Nephron progenitor cell (in vitro differentiated cells): ENCODE measurements around the gene ADAM12.
A peak's percentile ranks its signal among the peaks of the same experiment; 100 is the strongest.

Source experiments
- DNase-seq: peaks from one replicate; pipeline ENCODE4 v3.0.0; 2021
- H3K27ac Mint-ChIP-seq: 2 replicates; pipeline ENCODE4 v1.8.0; 2021; ENCODE audit warnings: mild to moderate bottlenecking, moderate library complexity, mixed read lengths
- H3K27me3 Mint-ChIP-seq: 2 replicates; pipeline ENCODE4 v1.8.0; 2021; ENCODE audit warnings: mild to moderate bottlenecking, low read depth, mixed read lengths; ENCODE audit not compliant: poor library complexity
- H3K36me3 Mint-ChIP-seq: 2 replicates; pipeline ENCODE4 v1.8.0; 2021; ENCODE audit warnings: low read depth, mixed read lengths
- H3K4me1 Mint-ChIP-seq: 2 replicates; pipeline ENCODE4 v1.8.0; 2021; ENCODE audit warnings: mixed read lengths
- H3K4me3 Mint-ChIP-seq: 2 replicates; pipeline ENCODE4 v1.8.0; 2021; ENCODE audit warnings: mild to moderate bottlenecking, moderate library complexity, mixed read lengths
- H3K9me3 Mint-ChIP-seq: 2 replicates; pipeline ENCODE4 v1.8.0; 2021; ENCODE audit warnings: mild to moderate bottlenecking, moderate library complexity, mixed read lengths
- CTCF ChIP-seq: fragments of 200-600 bp; sonication (generic); IDR thresholded peaks from 2 replicates; pipeline ENCODE4 v1.5.0; 2021; ENCODE audit warnings: antibody characterized with exemption

The ADAM12 gene

GRCh38 chr10:126081841-126082466, 306.3 kb downstream of the ADAM12 start:
- Mint-ChIP-seq H3K4me1 (peaks cover 56% of the 10 kb centered on the region), H3K27ac (no peak overlapping the region), H3K4me3 (no peak overlapping the region), H3K27me3 (peaks cover 4% of the 10 kb centered on the region), H3K9me3 (peaks cover 15% of the 10 kb centered on the region), H3K36me3 (peaks cover 6% of the 10 kb centered on the region)
- TF ChIP-seq CTCF: no peak
- DNase-seq: no peak

GRCh38 chr10:126080879-126081411, 307.3 kb downstream of the ADAM12 start:
- peaks cover 4% of the 10 kb centered on the region for H3K27me3 Mint-ChIP-seq
- peaks cover 25% of the 10 kb centered on the region for H3K9me3 Mint-ChIP-seq
- peak overlapping the region; percentile 98 for H3K27ac Mint-ChIP-seq
- DNase-seq: no peak
- peaks cover 6% of the 10 kb centered on the region for H3K36me3 Mint-ChIP-seq
- peaks cover 55% of the 10 kb centered on the region for H3K4me1 Mint-ChIP-seq
- TF ChIP-seq CTCF: no peak
- H3K4me3 Mint-ChIP-seq: peak overlapping the region; percentile 63

GRCh38 chr10:126080291-126080825, 307.9 kb downstream of the ADAM12 start:
- Mint-ChIP-seq H3K9me3 (peaks cover 26% of the 10 kb centered on the region), H3K4me1 (peaks cover 49% of the 10 kb centered on the region), H3K4me3 (peak overlapping the region; percentile 58), H3K36me3 (peaks cover 6% of the 10 kb centered on the region), H3K27ac (peak overlapping the region; percentile 98), H3K27me3 (peaks cover 4% of the 10 kb centered on the region)
- DNase-seq: no peak
- TF ChIP-seq CTCF: no peak

- peaks cover 13% of the 10 kb centered on the region for H3K27me3 Mint-ChIP-seq
- no peak for DNase-seq
- peaks cover 20% of the 10 kb centered on the region for H3K4me1 Mint-ChIP-seq
- TF ChIP-seq CTCF: no peak
- no peak overlapping the region for H3K4me3 Mint-ChIP-seq
- H3K9me3 Mint-ChIP-seq: peaks cover 29% of the 10 kb centered on the region
- H3K27ac Mint-ChIP-seq: no peak overlapping the region
- peaks cover 6% of the 10 kb centered on the region for H3K36me3 Mint-ChIP-seq
Observed at GRCh38 chr10:126075009-126075408, 313.3 kb downstream of the ADAM12 start.

- Mint-ChIP-seq H3K9me3 (peaks cover 29% of the 10 kb centered on the region), H3K4me1 (peaks cover 22% of the 10 kb centered on the region), H3K36me3 (peaks cover 6% of the 10 kb centered on the region), H3K27ac (no peak overlapping the region), H3K4me3 (no peak overlapping the region), H3K27me3 (peaks cover 17% of the 10 kb centered on the region)
- no peak for TF ChIP-seq CTCF
- DNase-seq: no peak
Observed at GRCh38 chr10:126074291-126074690, 314.0 kb downstream of the ADAM12 start.

- no peak for DNase-seq
- Mint-ChIP-seq H3K27ac (no peak overlapping the region), H3K9me3 (peaks cover 29% of the 10 kb centered on the region), H3K27me3 (peaks cover 17% of the 10 kb centered on the region), H3K4me3 (no peak overlapping the region), H3K4me1 (peaks cover 22% of the 10 kb centered on the region), H3K36me3 (peaks cover 6% of the 10 kb centered on the region)
- no peak for TF ChIP-seq CTCF
Observed at GRCh38 chr10:126073606-126074005, 314.7 kb downstream of the ADAM12 start.
